Measurements from ENCODE around the gene CTNND2.

DNA sequence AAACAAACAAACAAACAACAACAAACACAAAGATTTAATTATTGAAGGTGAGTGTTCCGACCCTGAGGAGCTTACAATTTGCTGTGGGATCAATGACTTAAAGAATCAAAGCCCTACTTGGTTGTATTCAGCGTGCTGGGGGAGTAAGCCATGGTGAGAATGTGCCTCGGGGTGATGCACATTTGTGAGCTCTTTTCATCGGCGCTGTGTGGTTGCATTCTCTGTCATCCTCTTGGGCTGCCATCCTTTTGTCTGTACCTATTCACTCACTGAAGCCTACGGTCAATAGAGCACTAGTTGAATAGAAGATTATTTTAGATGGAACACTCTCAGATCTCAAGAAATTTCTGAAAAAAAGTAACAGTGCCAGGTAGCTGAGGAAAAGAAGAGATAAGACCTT, 203.9 kb downstream of the CTNND2 start:
- TF ChIP-seq CTCF (conservative IDR thresholded peaks at IDR 0.05; ENCODE audit: low read depth, low read length) (no peak), EZH2 (IDR thresholded peaks at IDR 0.05; ENCODE audit: borderline replicate concordance, low read depth, low read length, poor library complexity, severe bottlenecking) (no peak)

Measured in A673 (cell line).